Colonic mucosa (tissue), 4 donors: Measurements from ENCODE around the gene FHL3. TPM values are rescaled to one million over a fixed set of nuclear protein-coding genes. Genes with fewer than 3 reads are reported as not detected.
"Not testable (repeated sequence)": the region's sequence is repeated elsewhere in the genome, so short reads cannot be mapped to it uniquely, and the experiment has no call there.

Experiments used
- DNase-seq: peaks from one replicate; pipeline ENCODE4 v3.0.0-alpha.2; 2020
- H3K27ac ChIP-seq: fragments of 200-600 bp; one replicate; pipeline ENCODE4 v1.8.0; 2021
- H3K27me3 ChIP-seq: fragments of 200-600 bp; one replicate; pipeline ENCODE4 v1.8.0; 2021
- H3K36me3 ChIP-seq: fragments of 200-600 bp; one replicate; pipeline ENCODE4 v1.8.0; 2021
- H3K4me1 ChIP-seq: fragments of 200-600 bp; one replicate; pipeline ENCODE4 v1.8.0; 2021; ENCODE audit warnings: mild to moderate bottlenecking
- H3K4me3 ChIP-seq: fragments of 200-600 bp; one replicate; pipeline ENCODE4 v1.8.0; 2021
- H3K9ac ChIP-seq, 2 donors: one replicate each; pipeline ENCODE4 v1.7.0; 2013; ENCODE audit warnings: control low read depth in 2 of 2, low read depth in 2 of 2, low read length in 2 of 2
- H3K9me3 ChIP-seq: fragments of 200-600 bp; one replicate; pipeline ENCODE4 v1.8.0; 2021
- CTCF ChIP-seq: fragments of 200-600 bp; IDR thresholded peaks from one replicate; pipeline ENCODE4 v1.8.0; 2022; ENCODE audit warnings: antibody characterized with exemption, mild to moderate bottlenecking
- intact Hi-C: fragments of 100-400 bp; cut with DNase I; formaldehyde crosslinking; loops from one replicate; pipeline ENCODE4 v1.14.1; 2022
- total RNA-seq, 2 donors: library from RNA; stranded (reverse); fragmentation: NEBNext Ultra II Directional in 1 of 2; extraction: Animal tissue kit (Norgen Biotek cat#: 25700) in 1 of 2; gene quantifications; one replicate each; pipeline ENCODE4 v1.2.1, GENCODE V29; 2021
- donor health status: healthy.
- donor health status: DM: no; HTN: no; CAD: no.
- donor health status: DM: no; HTN: no; CAD: no.

FHL3 gene
- total RNA-seq, 2 donors from 2014 or later: 2.7 to 7.8 TPM

- H3K9ac ChIP-seq: no peak overlapping the region
- peaks cover 28% of the 10 kb centered on the region for H3K27me3 ChIP-seq
- no peak overlapping the region for H3K27ac ChIP-seq
- no peak overlapping the region for H3K4me3 ChIP-seq
- H3K9me3 ChIP-seq: no peaks in the 10 kb centered on the region
- no peak for TF ChIP-seq CTCF
- intact Hi-C loops: no loop called here
- H3K4me1 ChIP-seq: no peaks in the 10 kb centered on the region
- DNase-seq: no peak
- no peaks in the 10 kb centered on the region for H3K36me3 ChIP-seq
Observed at GRCh38 chr1:38038861-38039260, 33.5 kb upstream of the FHL3 start.

- no peak overlapping the region for H3K9ac ChIP-seq
- no peaks in the 10 kb centered on the region for H3K9me3 ChIP-seq
- no peak for DNase-seq
- H3K27ac ChIP-seq: no peak overlapping the region
- intact Hi-C loops: no loop called here
- H3K27me3 ChIP-seq: peaks cover 14% of the 10 kb centered on the region
- TF ChIP-seq CTCF: no peak
- H3K4me3 ChIP-seq: no peak overlapping the region
- no peaks in the 10 kb centered on the region for H3K36me3 ChIP-seq
- no peaks in the 10 kb centered on the region for H3K4me1 ChIP-seq
Observed at GRCh38 chr1:38037221-38037939, 32.1 kb upstream of the FHL3 start.

GRCh38 chr1:38034871-38035270, 29.6 kb upstream of the FHL3 start:
- intact Hi-C loops: no loop called here

GRCh38 chr1:38032992-38033391, 27.7 kb upstream of the FHL3 start:
- H3K36me3 ChIP-seq, H3K27me3 ChIP-seq, intact Hi-C loops, H3K27ac ChIP-seq, DNase-seq, H3K9ac ChIP-seq, H3K4me3 ChIP-seq, H3K4me1 ChIP-seq, H3K9me3 ChIP-seq: not testable (repeated sequence)

More at GRCh38 chr1:38034871-38035270, 29.6 kb upstream of the FHL3 start:
- Histone ChIP-seq H3K27me3 (peaks cover 5% of the 10 kb centered on the region), H3K9ac (no peak overlapping the region), H3K4me1 (no peaks in the 10 kb centered on the region), H3K4me3 (no peak overlapping the region), H3K27ac (no peak overlapping the region), H3K9me3 (no peaks in the 10 kb centered on the region), H3K36me3 (no peaks in the 10 kb centered on the region)
- TF ChIP-seq CTCF: no peak
- no peak for DNase-seq

GRCh38 chr1:38031513-38031866, 26.2 kb upstream of the FHL3 start:
- DNase-seq: no peak
- Histone ChIP-seq H3K9ac (no peak overlapping the region), H3K27me3 (no peaks in the 10 kb centered on the region), H3K9me3 (no peaks in the 10 kb centered on the region), H3K4me1 (peaks cover 3% of the 10 kb centered on the region), H3K27ac (no peak overlapping the region), H3K4me3 (no peak overlapping the region), H3K36me3 (no peaks in the 10 kb centered on the region)
- intact Hi-C loops: no loop called here
- TF ChIP-seq CTCF: no peak
